Activated T-cell treated with anti-CD3 and anti-CD28 coated beads, Interleukin-2, amount 50 U/mL, for 72 hours (primary cell): ENCODE data around the gene KIAA0825. TPM values are rescaled to one million over a fixed set of nuclear protein-coding genes. Genes with fewer than 3 reads are reported as not detected.

Experiments
- ATAC-seq, 2 donors: fragments of 150-1000 bp; cut with Tn5 transposase; replicated peaks in 1 of 2; 2 replicates each; pipeline ENCODE4 v1.10.0; 2021; ENCODE audit warnings: moderate library complexity in 2 of 2, mild to moderate bottlenecking in 1 of 2
- DNase-seq, 2 donors: peaks; one replicate each; pipeline ENCODE4 v3.0.0; 2021 to 2022; ENCODE audit warnings: mixed read lengths in 1 of 2
- H3K27ac Mint-ChIP-seq: one replicate; pipeline ENCODE4 v1.8.0; 2022; ENCODE audit warnings: mild to moderate bottlenecking, moderate library complexity, mixed read lengths
- H3K27me3 Mint-ChIP-seq: one replicate; pipeline ENCODE4 v1.8.0; 2022; ENCODE audit warnings: low read depth, mixed read lengths
- H3K36me3 Mint-ChIP-seq, 2 donors: one replicate each; pipeline ENCODE4 v1.8.0; 2022; ENCODE audit warnings: mixed read lengths in 2 of 2, mild to moderate bottlenecking in 1 of 2; ENCODE audit not compliant: insufficient read depth in 2 of 2
- H3K4me1 Mint-ChIP-seq: one replicate; pipeline ENCODE4 v1.8.0; 2022; ENCODE audit warnings: low read depth, mixed read lengths
- H3K4me3 Mint-ChIP-seq, 2 donors: one replicate each; pipeline ENCODE4 v1.8.0; 2022; ENCODE audit warnings: mild to moderate bottlenecking in 2 of 2, mixed read lengths in 2 of 2, moderate library complexity in 2 of 2
- H3K9me3 Mint-ChIP-seq, 2 donors: one replicate each; pipeline ENCODE4 v1.8.0; 2022; ENCODE audit warnings: mixed read lengths in 2 of 2
- total RNA-seq, 2 donors: library from RNA; stranded (reverse); gene quantifications; one replicate each; pipeline ENCODE4 v1.2.3, GENCODE V29; 2022

Gene KIAA0825
- total RNA-seq, 2 donors from 2014 or later = 1.0 to 1.1 TPM

DNA sequence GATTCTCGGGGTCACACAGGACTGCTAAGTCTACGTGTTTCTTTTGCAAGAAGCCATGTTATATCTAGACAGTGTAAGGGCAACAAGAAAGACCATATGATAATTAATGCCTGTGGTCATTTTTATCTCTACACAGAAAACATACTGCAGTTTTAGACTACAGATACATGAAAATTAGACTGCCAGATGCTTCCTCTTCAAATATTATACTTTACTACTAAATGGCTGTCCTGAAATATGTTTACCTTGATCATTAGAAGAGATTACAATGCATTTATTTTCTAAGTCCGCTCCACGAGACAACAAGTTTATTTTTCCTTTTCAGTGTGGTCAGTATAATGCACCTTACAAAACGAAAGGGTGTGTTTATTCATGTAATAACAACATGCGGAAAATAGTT, 147.6 kb downstream of the KIAA0825 start:
- no peaks in the 10 kb centered on the region for H3K4me1 Mint-ChIP-seq
- no peak overlapping the region for H3K4me3 Mint-ChIP-seq
- H3K36me3 Mint-ChIP-seq = no peaks in the 10 kb centered on the region
- DNase-seq (no peak), ATAC-seq (no peak)
- H3K9me3 Mint-ChIP-seq = no peaks in the 10 kb centered on the region
- no peak overlapping the region for H3K27ac Mint-ChIP-seq
- no peaks in the 10 kb centered on the region for H3K27me3 Mint-ChIP-seq

DNA sequence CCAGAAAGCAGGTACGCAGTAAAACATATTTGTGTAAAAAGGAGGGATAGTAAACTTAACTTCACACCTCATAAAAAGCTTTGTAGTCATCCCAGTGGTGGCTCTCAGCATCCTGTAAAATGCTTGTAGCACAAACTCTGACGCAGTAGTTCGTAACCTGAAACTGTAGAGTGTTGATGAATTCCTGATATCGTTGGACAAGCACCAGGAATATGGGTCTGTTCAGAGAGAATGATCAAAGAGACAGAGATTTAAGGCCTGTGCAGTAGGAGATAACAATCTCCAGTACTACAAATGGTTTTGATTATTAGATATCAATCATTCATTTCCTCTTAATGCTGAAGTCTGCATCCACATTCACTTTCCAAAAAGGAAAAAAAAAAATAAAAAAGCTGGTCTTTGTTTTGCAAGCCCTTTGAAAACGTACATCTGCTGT, 148.5 kb downstream of the KIAA0825 start:
- ATAC-seq = no peak
- Mint-ChIP-seq H3K27me3 (no peaks in the 10 kb centered on the region), H3K27ac (no peak overlapping the region), H3K4me1 (no peaks in the 10 kb centered on the region), H3K4me3 (no peak overlapping the region), H3K36me3 (no peaks in the 10 kb centered on the region), H3K9me3 (no peaks in the 10 kb centered on the region)
- DNase-seq = no peak

DNA sequence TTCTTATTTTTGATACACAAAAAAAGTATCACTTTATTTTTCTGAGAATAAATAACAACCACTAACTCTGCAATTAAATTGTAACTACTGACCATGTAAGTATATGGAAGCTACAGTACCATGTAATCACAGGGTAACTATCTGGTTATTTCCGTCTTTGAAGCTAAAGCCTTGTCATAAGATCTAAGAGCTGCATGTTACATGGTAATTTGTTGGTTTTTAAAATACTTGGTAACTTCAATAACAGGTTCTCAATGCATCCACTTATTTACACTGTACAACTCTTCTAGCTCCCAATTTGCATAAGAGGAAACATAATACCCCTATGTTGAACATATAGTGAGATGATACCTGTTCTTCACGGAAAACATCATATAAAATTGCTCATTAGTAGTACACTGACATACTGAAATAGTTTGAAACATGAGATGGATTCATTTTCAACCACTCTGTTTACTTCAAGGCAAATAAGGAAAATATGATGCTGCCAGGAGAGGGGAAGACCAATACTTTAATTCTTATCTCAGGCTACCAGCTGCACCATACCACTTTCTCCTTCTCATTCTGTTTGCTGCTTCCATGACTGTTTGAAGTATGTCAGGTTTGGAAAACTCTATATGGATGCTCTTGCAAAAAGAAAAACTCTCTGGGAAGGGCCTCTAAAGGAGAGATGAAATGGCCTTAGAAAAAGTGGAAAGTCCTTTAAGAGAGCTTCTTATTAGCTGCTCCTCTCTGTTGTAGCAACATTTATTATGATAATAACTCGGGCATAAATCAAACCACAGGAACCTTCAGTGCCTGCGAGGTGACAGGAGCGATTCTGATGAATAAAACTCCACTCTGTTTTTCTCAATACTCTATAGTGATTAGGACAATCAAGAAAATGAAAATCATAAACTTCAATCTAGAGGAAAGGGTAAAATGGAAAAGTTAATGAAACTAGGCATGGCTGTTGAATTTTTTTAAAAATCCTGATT, 150.2 kb downstream of the KIAA0825 start:
- H3K4me1 Mint-ChIP-seq = no peaks in the 10 kb centered on the region

DNA sequence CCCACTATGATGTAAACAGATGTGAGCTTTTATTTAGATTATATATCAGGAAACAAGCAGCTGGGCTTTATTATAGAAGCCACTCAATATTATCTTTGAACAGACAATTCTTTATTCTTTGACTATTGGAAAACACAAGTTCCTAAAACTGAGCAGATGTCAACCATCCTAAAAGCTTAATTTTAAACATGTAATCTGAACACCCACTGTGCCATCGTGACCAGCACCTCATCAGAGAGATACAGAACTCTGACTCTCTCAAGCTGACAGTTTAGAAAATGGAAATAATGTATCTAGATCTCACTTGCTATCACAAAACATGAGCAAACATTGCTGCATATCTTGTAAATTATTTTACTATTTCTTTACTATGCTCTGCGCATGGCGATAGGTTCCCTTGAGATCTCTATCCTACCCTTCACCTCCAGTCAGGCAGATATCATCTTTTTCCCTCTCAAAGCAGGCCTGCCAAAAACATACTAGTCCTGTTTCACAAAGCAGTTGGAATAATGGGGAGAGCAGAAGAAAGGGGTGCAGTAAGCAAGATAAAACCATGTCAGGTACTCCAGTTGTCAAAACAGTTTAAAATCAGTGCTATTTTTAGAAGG, 151.0 kb downstream of the KIAA0825 start:
- H3K27ac Mint-ChIP-seq = no peak overlapping the region
- no peaks in the 10 kb centered on the region for H3K27me3 Mint-ChIP-seq
- no peak for DNase-seq
- ATAC-seq = no peak
- H3K4me3 Mint-ChIP-seq = no peak overlapping the region
- H3K36me3 Mint-ChIP-seq = no peaks in the 10 kb centered on the region
- no peaks in the 10 kb centered on the region for H3K4me1 Mint-ChIP-seq
- H3K9me3 Mint-ChIP-seq = no peaks in the 10 kb centered on the region

More for the DNA sequence above, 150.2 kb downstream of the KIAA0825 start:
- Mint-ChIP-seq H3K27ac (no peak overlapping the region), H3K9me3 (no peaks in the 10 kb centered on the region), H3K27me3 (no peaks in the 10 kb centered on the region), H3K36me3 (no peaks in the 10 kb centered on the region), H3K4me3 (no peak overlapping the region)
- no peak for ATAC-seq
- no peak for DNase-seq

- DNase-seq (no peak), ATAC-seq (no peak)
- Mint-ChIP-seq H3K4me1 (no peaks in the 10 kb centered on the region), H3K4me3 (no peak overlapping the region), H3K9me3 (no peaks in the 10 kb centered on the region), H3K27me3 (no peaks in the 10 kb centered on the region), H3K27ac (no peak overlapping the region), H3K36me3 (no peaks in the 10 kb centered on the region)
These were observed 154.7 kb downstream of the KIAA0825 start for GRCh38 chr5:94463739-94464138.

- Mint-ChIP-seq H3K9me3 (no peaks in the 10 kb centered on the region), H3K4me1 (no peaks in the 10 kb centered on the region), H3K4me3 (no peak overlapping the region), H3K27ac (no peak overlapping the region), H3K27me3 (no peaks in the 10 kb centered on the region), H3K36me3 (no peaks in the 10 kb centered on the region)
- DNase-seq (no peak), ATAC-seq (no peak)
These were observed 157.3 kb downstream of the KIAA0825 start for GRCh38 chr5:94461131-94461530.

DNA sequence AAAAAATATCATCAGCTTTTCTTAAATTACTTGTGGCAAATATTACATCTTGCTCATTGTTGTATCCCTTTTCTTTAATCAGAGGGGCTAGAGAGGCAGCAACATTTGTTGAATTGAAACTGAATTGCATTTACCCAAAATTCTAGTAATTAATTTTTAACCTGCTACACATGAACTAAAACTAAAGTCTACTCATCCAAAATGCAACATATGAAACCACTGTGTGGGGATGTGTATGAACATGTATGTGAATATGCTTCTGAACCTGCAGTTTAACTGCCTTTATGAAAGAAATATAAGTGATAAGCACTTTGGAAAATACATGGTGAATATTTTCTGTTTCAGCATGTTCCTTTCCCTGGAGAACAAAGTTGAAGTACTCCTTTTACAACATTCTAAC, 158.5 kb downstream of the KIAA0825 start:
- Mint-ChIP-seq H3K9me3 (no peaks in the 10 kb centered on the region), H3K36me3 (no peaks in the 10 kb centered on the region), H3K27ac (no peak overlapping the region), H3K27me3 (no peaks in the 10 kb centered on the region), H3K4me1 (no peaks in the 10 kb centered on the region), H3K4me3 (no peak overlapping the region)
- no peak for DNase-seq
- ATAC-seq = no peak

DNA sequence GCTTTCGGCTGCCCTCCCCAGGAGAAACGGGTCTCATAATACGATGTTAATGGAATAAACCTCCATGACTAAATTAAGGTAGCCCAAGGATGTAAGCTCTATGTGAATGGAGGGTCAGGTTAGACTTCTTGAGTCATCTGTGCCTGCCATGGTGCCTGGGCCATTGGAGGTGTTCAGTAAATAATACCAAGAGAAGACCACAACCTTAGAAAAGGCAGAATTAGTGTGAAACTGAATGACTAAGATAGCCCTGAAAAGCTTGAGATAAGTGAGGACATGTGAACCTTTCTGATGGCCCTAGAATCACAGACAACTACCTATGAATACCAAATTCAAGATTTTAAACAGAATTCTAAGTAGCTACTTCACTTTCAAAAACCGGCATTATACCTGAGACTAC, 160.6 kb downstream of the KIAA0825 start:
- Mint-ChIP-seq H3K36me3 (no peaks in the 10 kb centered on the region), H3K4me3 (no peak overlapping the region), H3K9me3 (no peaks in the 10 kb centered on the region), H3K27ac (no peak overlapping the region), H3K4me1 (no peaks in the 10 kb centered on the region), H3K27me3 (no peaks in the 10 kb centered on the region)
- ATAC-seq (no peak), DNase-seq (no peak)

GRCh38 chr5:94445726-94446125, 172.7 kb downstream of the KIAA0825 start:
- ATAC-seq (no peak), DNase-seq (no peak)
- H3K9me3 Mint-ChIP-seq = no peaks in the 10 kb centered on the region
- H3K27me3 Mint-ChIP-seq = no peaks in the 10 kb centered on the region
- no peaks in the 10 kb centered on the region for H3K36me3 Mint-ChIP-seq
- H3K27ac Mint-ChIP-seq = no peak overlapping the region
- H3K4me3 Mint-ChIP-seq = no peak overlapping the region
- H3K4me1 Mint-ChIP-seq = no peaks in the 10 kb centered on the region

GRCh38 chr5:94442991-94443390, 175.4 kb downstream of the KIAA0825 start:
- no peak overlapping the region for H3K4me3 Mint-ChIP-seq
- no peaks in the 10 kb centered on the region for H3K27me3 Mint-ChIP-seq
- no peaks in the 10 kb centered on the region for H3K36me3 Mint-ChIP-seq
- DNase-seq (no peak), ATAC-seq (no peak)
- no peaks in the 10 kb centered on the region for H3K9me3 Mint-ChIP-seq
- H3K4me1 Mint-ChIP-seq = no peaks in the 10 kb centered on the region
- no peak overlapping the region for H3K27ac Mint-ChIP-seq

DNA sequence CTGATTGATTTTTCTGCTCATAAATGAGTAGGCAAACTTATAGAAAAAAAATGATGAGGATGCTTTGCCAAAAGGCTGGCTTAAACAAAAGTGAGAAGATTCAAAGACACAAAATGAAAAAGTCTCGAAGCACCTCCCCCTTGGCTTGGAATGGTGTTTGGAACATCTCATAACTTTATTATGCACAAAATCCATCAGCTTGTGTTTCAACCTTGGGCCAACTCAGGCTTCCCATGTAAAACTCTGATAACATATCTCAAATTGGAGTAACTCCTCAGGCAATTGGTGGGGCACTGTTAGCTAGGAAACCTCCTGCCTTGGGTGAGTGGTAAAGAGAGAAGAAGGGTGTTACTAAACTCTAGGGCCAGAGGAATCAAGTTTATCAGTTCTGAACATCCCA, 176.3 kb downstream of the KIAA0825 start:
- Mint-ChIP-seq H3K9me3 (no peaks in the 10 kb centered on the region), H3K27ac (no peak overlapping the region), H3K27me3 (no peaks in the 10 kb centered on the region), H3K36me3 (no peaks in the 10 kb centered on the region), H3K4me1 (no peaks in the 10 kb centered on the region), H3K4me3 (no peak overlapping the region)
- ATAC-seq (no peak), DNase-seq (no peak)

GRCh38 chr5:94440015-94440414, 178.4 kb downstream of the KIAA0825 start:
- H3K4me1 Mint-ChIP-seq = no peaks in the 10 kb centered on the region
- H3K36me3 Mint-ChIP-seq = no peaks in the 10 kb centered on the region
- H3K27ac Mint-ChIP-seq = no peak overlapping the region
- ATAC-seq = no peak
- H3K9me3 Mint-ChIP-seq = peaks cover 0 to 4% of the 10 kb centered on the region in 2 donors
- no peaks in the 10 kb centered on the region for H3K27me3 Mint-ChIP-seq
- DNase-seq = no peak
- no peak overlapping the region for H3K4me3 Mint-ChIP-seq

- Mint-ChIP-seq H3K36me3 (peaks cover 0 to 2% of the 10 kb centered on the region in 2 donors), H3K27ac (no peak overlapping the region), H3K27me3 (no peaks in the 10 kb centered on the region), H3K4me1 (no peaks in the 10 kb centered on the region), H3K9me3 (peaks cover 0 to 4% of the 10 kb centered on the region in 2 donors), H3K4me3 (no peak overlapping the region)
- ATAC-seq (no peak), DNase-seq (no peak)
These were observed 184.8 kb downstream of the KIAA0825 start for GRCh38 chr5:94433397-94434163.
